ENCODE measurements around the gene AURKAIP1.

DNA sequence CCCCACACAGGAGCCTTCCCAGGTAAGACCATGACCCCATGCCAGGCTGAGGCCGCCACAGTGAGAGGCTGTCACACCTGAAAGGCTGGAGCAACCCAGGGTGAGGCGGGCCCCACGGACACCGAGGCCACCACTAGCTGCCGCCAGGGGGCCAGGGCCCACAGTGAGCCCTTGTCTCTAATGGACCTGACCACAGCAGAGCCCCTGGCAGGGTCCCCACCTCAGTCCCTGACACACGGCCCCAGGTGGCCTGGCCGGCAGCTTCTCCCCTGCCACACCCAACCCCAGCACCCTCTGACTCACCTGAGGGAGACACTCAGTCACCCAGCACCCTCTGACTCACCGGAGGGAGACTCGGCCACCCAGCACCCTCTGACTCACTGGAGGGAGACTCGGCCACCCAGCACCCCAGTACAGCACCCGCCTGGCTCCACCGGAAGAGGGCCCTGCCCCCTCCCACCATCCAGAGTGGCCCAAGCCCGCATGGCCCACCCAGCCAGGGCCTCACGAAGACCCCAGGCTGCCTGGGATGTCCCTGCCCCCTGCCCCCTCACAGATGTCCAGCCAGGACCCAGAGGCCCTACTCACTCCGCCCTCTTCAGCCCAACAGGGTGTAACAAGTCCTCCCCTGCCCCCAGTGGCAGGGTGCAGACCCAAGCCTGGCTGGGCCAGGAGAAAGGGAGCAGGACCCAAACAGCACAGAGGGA lies 30.2 kb downstream of the AURKAIP1 start:
- TF ChIP-seq, protein P1, sequence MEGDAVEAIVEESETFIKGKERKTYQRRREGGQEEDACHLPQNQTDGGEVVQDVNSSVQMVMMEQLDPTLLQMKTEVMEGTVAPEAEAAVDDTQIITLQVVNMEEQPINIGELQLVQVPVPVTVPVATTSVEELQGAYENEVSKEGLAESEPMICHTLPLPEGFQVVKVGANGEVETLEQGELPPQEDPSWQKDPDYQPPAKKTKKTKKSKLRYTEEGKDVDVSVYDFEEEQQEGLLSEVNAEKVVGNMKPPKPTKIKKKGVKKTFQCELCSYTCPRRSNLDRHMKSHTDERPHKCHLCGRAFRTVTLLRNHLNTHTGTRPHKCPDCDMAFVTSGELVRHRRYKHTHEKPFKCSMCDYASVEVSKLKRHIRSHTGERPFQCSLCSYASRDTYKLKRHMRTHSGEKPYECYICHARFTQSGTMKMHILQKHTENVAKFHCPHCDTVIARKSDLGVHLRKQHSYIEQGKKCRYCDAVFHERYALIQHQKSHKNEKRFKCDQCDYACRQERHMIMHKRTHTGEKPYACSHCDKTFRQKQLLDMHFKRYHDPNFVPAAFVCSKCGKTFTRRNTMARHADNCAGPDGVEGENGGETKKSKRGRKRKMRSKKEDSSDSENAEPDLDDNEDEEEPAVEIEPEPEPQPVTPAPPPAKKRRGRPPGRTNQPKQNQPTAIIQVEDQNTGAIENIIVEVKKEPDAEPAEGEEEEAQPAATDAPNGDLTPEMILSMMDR (IDR thresholded peaks at IDR 0.05; ENCODE audit: low read depth, low read length, missing input control), result peak; percentile 30
- TF ChIP-seq, protein P2, sequence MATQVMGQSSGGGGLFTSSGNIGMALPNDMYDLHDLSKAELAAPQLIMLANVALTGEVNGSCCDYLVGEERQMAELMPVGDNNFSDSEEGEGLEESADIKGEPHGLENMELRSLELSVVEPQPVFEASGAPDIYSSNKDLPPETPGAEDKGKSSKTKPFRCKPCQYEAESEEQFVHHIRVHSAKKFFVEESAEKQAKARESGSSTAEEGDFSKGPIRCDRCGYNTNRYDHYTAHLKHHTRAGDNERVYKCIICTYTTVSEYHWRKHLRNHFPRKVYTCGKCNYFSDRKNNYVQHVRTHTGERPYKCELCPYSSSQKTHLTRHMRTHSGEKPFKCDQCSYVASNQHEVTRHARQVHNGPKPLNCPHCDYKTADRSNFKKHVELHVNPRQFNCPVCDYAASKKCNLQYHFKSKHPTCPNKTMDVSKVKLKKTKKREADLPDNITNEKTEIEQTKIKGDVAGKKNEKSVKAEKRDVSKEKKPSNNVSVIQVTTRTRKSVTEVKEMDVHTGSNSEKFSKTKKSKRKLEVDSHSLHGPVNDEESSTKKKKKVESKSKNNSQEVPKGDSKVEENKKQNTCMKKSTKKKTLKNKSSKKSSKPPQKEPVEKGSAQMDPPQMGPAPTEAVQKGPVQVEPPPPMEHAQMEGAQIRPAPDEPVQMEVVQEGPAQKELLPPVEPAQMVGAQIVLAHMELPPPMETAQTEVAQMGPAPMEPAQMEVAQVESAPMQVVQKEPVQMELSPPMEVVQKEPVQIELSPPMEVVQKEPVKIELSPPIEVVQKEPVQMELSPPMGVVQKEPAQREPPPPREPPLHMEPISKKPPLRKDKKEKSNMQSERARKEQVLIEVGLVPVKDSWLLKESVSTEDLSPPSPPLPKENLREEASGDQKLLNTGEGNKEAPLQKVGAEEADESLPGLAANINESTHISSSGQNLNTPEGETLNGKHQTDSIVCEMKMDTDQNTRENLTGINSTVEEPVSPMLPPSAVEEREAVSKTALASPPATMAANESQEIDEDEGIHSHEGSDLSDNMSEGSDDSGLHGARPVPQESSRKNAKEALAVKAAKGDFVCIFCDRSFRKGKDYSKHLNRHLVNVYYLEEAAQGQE (IDR thresholded peaks at IDR 0.05), result no peak

Data from liver (tissue), 2 donors.